Inflammatory macrophage (primary cell): Measurements from ENCODE around the gene KREMEN1.
"Not testable (repeated sequence)": the region's sequence is repeated elsewhere in the genome, so short reads cannot be mapped to it uniquely, and the experiment has no call there.

Experiments
- DNase-seq, 2 donors: peaks; one replicate each; pipeline ENCODE4 v3.0.0-alpha.2; 2020 to 2022
- total RNA-seq, 18 experiments: gene quantifications; one replicate each; lab custom pipeline; 2026; ENCODE audit warnings: mixed read lengths in 6 of 18, inconsistent platforms in 2 of 18; lab: John Stamatoyannopoulos, UW

KREMEN1 gene, protein sequence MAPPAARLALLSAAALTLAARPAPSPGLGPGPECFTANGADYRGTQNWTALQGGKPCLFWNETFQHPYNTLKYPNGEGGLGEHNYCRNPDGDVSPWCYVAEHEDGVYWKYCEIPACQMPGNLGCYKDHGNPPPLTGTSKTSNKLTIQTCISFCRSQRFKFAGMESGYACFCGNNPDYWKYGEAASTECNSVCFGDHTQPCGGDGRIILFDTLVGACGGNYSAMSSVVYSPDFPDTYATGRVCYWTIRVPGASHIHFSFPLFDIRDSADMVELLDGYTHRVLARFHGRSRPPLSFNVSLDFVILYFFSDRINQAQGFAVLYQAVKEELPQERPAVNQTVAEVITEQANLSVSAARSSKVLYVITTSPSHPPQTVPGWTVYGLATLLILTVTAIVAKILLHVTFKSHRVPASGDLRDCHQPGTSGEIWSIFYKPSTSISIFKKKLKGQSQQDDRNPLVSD
- 2.8 to 11.4 (median 5.3) reads per million in 18 experiments for total RNA-seq

DNA sequence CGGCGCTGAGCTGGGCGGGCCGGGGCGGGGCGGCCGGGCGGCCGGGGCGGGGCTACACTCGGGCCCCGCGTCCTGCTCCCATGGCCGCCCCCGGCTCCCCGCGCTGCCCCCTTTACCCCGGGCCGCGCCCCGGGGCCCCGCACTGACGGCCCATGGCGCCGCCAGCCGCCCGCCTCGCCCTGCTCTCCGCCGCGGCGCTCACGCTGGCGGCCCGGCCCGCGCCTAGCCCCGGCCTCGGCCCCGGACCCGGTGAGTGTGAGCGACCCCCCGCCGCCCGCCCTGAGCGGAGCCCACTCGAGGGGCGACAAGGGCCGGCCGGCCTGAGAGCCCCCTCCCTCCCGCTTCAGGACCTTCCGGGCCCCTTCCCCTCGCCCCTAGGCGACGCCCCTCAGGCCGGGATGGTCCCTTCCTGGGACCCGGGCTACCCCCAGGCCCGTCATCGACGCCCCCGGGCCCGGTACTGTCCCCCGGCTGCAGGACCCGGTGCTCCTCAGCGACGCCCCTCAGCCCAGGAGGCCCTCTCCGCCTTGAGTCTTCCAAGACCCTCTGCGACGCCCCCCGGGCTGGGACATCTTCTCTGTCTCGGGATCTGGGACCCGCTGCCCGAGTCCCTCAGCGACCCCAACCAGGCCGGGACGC, at the start of gene KREMEN1:
Gene KREMEN1 (plus strand): TSS at position 57 of the 639 bp plus-strand sequence. CDS start 96 bp downstream, at position 153.
- DNase-seq = no peak

DNA sequence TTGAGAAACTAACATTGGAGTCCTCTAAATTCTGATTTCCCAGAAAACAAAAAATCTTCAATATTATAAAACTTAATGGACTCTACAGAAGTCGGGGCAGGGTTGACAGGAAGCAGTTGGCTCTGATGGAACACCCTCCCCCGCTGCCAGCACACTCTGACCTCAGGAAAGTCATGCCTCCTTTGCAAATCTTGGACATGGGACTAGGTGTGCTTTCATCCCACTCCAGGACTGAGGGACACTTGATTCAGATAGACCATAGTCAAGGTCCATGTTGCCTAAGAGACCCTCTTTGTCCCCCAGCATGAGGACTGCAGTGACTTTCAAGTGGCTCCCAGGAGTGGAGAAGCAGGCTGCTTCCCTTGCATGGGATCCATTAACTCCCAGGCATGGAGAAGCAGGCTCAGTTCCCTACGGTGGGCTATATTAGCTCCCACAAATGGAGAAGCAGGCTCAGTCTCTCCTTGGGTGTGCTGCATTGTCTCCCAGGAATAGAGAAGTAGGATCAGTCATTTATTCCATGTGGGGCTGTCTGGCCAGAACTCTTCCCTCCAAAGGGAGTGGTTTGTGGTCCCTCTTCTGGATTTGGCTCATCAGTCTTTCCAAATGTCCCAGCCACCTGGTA, 49.6 kb upstream of the KREMEN1 start:
- no peak for DNase-seq

DNA sequence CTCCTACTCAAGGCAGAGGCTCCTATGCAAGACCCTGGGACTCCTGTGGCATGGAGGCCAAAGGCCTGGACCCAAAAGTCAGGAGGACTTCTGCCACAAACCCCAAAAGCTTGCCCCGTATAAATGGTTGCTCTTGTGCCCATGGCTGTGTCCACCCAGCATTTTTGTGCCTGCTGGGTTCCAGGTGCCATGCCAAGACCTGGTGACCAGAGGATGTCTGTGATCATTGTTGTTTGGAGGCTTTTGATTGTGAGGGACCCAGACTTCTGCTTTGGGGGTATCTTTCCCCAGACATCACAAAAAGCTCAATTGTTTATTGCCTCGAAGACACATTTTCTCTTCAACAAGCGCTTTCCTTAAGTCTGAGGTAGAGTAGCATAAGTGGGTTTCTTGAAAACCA, 46.3 kb upstream of the KREMEN1 start:
- no peak for DNase-seq

DNA sequence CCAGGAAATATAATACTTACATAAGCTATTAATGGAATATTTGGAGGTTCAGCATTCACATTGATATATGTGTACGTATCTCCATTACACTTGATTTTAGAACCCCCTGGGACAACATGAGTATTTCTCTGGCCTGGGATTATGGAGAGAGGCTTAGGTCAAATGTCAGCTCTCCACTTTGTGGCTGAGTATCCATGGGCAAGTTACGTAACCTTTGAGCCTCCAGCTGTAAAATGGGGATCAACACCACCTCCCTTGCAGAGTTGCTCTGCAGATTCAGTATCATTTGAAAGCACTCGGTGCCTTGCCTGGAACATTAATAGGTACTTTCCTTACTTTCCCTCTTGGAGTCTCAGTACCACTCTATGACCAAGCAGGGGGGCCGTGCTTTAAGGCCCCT, 44.4 kb upstream of the KREMEN1 start:
- DNase-seq = no peak

DNA sequence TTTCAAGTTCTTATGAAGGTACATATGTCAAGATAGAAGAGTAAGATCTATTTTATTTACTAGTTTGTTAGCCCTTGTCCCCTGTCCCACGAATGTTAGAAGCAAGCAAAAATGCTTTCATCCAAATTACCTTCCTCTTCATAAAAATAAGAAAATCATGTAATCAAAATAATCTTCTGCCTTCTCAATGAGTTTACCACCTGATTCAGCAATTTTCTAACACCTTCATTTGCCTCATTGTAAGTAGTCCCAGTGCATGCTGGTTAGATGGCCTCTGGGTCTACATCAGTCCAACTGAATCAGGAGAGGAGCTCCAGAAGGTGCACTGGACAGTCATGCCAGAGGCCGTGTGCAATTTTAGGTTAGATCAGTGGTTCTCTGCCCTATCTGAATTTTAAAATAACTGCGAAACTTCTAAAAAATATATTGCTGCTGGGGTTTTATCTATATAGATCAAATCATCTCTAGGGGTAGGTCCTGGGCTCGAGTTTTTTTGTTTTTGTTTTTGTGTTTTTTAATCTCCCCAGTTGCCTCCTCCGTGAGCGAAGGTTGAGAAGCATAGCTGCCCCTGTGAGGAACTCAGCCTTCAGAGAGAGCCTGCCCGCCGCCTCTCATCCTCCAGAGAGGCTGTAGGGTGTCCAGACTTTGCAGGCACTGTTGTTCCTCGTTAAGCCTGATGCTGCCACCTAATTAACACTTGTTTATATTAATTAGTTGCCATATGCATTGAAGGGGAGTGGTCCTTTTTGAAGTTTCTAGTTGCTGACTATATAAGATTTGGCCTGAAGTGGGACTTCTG, 43.4 kb upstream of the KREMEN1 start:
- DNase-seq = no peak

DNA sequence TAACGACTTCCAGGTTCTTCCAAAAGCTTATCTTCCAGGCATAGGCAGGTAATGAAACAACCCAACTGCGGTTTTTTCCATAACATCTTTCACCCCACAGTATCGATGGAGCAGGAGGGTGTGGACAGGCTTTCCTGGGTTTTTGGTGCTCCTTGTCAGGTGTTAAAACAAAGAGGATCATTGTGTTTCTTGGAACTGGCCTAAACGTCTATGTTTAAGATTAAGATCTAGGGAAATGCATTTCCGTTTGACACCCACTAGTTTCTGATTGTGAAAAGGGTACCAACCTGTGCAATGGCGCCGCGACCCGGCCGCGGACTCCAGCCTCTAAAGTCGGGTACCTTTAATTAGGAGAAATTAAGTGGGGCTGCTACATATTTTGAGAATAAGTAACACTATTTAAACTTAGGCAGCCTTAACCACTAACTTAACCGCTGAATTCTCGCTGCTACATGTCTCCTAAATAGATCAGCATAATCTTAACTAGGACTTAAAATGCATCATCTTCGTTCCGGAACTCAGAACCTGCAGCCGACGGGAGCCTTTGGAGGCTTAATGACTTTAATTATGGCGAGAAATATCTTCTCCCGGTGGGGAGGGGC, 42.7 kb upstream of the KREMEN1 start:
- DNase-seq = no peak

DNA sequence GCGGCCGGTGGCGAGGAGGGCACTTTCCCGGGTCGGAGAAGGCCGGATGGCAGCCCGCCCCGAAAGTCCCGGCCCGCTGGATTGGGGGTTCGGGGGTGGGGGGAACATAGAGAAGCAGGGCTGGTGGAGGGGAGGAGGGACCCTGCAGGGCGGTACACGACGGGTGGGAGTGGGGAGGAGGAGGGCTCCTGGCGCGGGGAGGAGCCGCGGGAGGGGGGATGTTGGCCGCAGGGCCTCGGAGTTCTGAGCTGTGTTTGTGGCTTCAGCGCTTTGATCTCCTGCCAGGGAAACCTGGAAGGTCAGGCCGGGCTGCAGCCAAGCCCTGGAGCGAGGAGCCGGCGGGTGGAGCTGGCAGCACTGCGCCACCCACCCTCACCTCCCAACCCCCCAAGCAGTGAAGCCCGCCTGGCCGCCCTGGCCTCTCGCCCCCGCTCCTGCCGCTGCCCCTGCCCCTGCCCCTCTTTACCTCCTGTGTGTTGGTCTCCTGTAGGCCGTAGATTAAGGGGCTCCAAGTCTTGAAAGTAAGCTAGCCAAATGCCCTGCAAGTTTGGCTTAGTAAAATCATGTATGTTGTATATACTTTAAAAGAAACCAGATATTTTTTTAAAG, 42.1 kb upstream of the KREMEN1 start:
- no peak for DNase-seq

DNA sequence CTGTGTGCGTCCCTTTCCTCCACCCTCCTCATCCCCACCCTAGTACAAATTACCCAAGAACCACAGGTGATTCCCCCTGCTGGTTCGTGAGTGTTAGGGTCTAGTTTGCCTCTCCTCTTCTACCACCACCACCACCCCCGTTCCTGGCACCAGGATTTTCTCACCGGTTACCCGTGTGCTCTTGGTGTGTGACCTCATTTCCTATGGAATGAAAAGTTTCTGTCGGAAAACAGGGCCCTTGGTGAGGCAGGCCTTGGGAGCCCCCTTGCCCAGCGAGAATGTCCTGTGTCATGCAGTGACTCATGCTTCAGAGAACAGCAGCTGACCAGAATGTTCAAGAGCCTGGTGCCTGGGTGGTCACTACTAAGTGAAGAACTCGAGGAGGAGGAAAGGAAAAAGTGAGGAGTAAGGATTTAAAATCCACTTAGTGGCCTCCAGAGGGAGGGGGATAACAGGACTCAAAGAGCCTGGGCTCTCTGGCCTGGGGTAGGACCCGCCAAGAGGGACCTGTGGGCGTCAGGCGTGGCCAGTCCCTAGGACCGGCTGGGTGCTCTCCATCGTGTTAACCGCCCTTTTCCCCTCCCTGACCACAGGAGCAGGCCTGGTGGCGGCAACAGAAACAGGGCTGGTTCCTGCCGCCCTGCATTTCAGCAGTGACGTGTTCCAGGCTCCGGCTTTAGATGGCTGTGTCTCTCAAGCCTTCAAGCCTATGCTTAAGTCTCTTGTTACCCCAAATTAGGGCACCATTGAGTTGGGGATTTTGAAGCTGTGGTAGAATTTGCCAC, 41.4 kb upstream of the KREMEN1 start:
- peak in 1 of 2 donors; percentile 17 for DNase-seq

DNA sequence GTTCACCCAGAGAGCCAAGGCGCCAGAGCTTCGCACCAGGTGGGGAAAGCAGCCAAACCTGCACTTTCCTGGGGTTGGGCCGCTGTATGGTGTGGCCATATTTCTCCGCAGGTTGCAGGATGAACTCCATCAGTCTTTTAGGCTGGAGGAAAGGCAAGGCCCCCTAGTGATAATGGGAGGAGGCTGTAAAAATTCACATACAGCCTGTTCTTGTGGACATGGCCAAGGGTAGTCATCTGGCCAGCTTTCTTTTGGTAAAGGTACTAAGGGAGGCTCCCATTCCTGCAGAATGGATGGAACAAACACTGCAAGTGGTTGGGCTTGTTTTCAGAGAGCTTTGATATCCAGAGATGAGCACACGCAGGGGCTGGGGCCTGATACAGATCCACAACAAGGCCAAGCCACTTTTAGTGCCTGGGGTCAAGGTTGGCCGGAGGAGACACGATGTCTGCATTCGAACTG, 40.8 kb upstream of the KREMEN1 start:
- no peak for DNase-seq

DNA sequence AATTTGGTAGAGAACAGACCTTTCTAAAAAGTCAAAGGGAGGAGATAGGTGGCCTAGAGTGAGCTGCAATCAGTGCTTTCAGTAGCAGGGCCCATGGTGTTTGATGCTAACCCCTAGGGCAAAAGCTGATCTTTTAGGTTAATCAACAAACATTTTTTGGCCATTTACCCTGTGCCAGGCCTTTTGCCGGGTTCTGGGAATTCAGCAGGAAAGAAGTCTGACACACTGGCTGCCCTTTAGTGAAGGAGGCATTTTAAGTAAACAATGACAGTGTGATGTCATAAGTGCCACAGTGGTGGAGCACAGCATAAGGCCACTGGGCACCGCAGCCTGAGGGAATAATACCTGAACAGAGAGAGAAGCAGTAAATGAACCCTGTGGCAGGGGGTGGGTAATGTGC, 40.3 kb upstream of the KREMEN1 start:
- no peak for DNase-seq

DNA sequence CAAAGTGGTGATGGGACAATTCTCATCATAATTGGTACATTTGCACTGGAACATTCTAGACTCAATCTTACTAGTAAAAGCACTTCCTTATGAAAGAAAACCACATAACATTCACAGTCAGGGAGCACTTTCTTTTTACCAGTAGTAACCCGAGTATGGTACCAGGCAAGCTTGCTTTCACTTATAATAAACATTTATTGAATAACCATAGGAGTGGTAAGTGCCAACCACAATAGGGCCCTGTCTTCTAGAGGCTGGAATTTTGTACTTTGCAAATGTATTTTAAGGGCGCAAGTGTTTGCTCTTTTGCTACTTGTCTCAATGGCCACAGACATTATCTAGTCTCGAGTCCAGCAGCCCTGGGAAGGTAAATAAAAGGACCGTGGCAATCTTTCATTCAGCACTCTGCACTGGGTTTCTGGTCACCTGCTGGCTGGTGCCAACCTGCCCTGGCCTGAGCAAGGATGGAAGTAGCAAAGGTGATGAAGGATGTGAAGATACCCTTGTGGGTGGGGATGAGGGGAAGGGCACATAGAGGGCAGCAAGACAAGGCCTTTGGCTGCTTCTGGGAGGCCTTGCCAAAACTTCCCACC, 35.4 kb upstream of the KREMEN1 start:
- DNase-seq = no peak

DNA sequence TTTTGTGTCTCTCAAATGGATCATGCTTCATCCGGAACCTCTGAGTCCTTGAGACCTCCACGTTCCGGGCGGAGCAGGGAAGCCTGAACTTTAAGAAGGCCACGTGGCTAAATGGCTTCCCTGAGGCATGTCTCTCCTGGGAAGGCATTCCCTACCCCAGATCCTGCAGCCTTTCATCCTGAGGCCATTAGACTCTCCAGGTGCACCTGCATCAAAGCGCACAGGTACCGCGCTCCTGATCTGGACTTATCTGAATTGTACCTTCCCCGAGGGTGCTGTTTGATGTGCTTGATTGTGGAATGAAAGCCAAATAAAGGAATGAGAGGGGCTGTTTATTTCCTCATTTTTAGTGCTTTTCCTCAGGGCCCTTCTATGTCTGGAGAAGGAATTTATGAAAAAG, 33.7 kb upstream of the KREMEN1 start:
- no peak for DNase-seq

DNA sequence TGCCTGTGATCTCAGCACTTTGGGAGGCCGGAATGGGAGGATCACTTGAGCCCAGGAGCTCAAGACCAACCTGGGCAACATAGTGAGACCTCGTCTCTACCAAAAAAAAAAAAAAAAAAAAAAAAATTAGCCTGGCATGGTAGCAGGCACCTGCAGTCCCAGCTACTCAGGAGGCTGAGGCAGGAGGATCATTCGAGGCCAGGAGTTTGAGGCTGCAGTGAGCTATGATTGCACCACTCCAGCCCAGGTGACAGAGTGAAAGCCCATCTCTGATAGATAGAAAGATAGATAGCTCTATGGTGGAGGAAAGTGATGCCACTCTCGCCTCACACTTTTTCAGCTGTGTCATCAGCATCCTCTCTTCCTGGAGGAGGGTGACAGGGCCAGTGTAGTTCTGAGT, 33.2 kb upstream of the KREMEN1 start:
- DNase-seq = not testable (repeated sequence)

DNA sequence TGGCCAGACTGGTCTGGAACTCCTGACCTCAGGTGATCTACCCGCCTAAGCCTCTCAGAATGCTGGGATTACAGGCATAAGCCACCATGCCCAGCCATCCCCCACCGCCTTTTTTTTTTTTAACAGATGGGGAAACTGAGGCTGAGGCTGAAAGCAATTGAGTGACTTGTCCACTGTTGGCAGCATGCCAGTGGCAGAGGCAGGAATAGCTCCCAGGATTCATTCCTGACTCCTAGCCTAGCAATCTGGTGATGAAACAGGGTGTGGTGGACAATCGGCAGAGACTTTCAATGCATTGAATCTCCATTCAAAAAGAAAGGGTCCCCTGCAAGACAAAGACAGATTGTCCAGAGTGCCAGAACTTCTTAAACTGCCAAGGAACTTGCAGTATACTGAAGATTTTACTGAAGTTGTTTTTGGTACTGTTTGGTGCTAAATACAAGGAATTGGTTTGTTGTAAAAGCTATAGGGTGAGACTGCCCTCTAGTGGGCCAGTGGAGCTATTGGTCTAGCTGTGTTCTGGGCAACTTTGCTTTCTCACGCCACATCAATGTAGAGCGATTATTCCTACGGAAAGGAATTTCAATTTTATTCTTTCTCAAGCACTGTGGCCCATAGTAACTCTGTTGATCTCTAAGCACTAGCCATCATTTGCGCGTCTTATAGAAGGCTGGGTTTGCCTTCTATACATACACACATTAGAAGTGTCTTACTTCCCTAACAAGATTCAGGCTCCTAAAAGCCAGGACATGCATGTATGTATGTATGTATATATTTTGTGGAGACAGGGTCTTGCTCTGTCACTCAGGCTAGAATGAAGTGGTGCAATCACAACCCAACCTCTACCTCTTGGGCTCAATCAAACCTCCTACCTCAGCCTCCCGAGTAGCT, 32.2 kb upstream of the KREMEN1 start:
- DNase-seq = peak; percentile 65 to 75

DNA sequence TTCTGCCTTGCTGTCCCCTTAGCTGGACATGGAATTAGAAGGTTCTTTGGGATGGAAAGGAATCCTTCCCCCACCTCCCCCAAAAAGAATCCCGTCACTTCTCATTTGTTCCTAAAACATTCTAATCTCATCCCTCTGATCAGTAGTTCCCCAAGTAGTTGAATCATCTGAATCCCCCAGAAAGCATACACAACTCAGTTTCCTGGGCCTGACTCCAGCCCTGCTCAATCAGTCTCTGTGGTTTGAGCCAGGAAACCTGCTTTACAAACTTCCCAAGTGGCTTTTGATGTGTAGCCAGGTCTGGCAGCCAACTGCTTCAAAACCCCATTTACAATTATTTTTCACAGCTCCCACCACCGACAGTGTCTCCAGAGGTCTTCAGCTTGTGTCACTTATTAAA, 31.4 kb upstream of the KREMEN1 start:
- no peak for DNase-seq

DNA sequence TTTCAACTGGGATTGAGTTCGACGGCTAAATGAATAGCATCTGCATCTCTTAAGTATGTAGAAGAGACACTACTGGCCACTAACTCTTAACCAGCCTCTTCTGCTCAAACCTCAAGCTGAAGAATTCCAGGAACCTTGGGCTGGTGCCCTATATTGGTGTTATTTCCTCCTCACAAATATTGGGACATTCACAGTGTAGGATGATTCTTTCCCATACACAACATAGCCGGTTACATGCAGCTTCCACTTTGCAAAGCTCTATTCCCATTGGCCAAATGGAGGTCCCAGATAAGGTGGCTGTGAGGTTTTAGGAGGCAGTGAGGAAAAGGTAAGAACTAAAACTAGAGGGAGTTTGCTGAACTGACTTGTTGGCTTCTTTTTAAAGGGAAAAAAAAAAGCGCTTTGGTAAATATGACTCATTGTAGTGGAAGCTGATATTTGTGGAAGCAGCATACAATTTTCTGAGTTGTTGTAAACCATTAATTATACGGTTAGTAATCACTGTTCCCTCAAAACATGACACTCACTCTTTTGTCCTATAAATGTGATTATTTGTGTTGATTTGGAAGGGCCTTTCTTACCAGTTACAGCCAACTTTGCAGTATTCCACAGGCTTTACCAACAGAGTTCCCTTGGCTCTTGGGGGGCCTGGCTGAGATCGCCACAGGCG, 28.8 kb upstream of the KREMEN1 start:
- no peak for DNase-seq

DNA sequence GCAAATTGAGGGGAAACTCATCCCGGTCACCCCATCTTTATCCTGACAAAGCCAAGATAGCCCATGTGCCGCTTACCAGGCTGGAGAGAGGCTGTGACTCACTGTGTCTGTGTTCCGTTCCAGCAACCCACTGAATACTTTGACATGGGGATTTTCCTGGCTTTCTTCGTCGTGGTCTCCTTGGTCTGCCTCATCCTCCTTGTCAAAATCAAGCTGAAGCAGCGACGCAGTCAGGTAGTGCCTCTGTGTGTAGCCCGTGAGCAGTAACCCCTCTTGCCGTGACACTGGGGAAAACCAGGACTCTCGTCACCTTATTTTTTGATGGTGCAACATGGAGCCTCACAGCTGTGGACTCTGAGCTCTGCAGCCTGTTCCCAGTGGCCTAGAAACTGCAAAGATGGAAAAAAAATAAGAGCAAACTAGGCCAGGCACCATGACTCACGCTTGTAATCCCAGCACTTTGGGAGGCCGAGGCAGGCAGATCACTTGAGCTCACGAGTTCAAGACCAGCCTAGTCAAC, 28.1 kb upstream of the KREMEN1 start:
- DNase-seq = no peak

DNA sequence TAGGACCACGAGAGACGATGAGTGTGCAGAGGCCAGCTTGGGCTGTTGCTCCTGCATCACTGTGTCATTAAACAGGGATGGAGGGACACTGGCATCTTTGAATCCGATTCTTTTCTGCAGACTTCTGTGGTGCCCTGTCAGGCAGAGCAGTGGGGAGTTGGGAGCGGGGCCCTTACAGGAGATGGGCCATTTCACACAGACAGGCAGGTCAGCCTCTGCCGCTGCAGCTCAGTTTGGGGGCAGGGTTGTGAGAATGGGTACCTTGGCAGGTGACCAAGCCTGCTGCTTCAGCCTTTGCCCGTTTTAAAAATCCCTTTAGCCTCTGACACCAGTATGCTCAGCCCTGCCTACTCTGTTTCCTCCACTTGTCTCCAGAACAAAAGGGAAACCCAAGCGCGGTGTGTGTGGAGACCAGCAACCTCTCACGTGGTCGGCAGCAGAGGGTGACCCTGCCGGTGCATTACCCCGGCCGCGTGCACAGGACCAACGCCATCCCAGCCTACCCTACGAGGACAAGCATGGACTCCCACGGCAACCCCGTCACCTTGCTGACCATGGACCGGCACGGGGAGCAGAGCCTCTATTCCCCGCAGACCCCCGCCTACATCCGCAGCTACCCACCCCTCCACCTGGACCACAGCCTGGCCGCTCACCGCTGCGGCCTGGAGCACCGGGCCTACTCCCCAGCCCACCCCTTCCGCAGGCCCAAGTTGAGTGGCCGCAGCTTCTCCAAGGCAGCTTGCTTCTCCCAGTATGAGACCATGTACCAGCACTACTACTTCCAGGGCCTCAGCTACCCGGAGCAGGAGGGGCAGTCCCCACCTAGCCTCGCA, 23.8 kb upstream of the KREMEN1 start:
- DNase-seq = no peak
